Activated CD4-positive, alpha-beta memory T cell treated with anti-CD3 and anti-CD28 coated beads, Interleukin-2, amount 10 ng/mL, durations not matched to agents 7 days and 5 days (primary cell): ENCODE data around the gene PFN1. TPM values are rescaled to one million over a fixed set of nuclear protein-coding genes. Genes with fewer than 3 reads are reported as not detected.
A peak's percentile ranks its signal among the peaks of the same experiment; 100 is the strongest.

Source experiments
- CTCF ChIA-PET: fragments of 350-600 bp; sonication (Branson Sonifier 250); formaldehyde crosslinking; loops from one replicate; lab custom pipeline; 2021; ENCODE audit warnings: antibody characterized with exemption, inconsistent platforms; lab: Charles Lee
- POLR2A ChIA-PET: fragments of 350-600 bp; sonication (Branson Sonifier 250); formaldehyde crosslinking; loops from one replicate; lab custom pipeline; 2021; ENCODE audit warnings: antibody characterized with exemption; lab: Charles Lee
- DNase-seq: peaks from one replicate; pipeline ENCODE4 v3.0.0-alpha.2; 2020
- H3K27ac Mint-ChIP-seq: one replicate; pipeline ENCODE4 v1.8.0; 2021; ENCODE audit warnings: mild to moderate bottlenecking, mixed read lengths
- H3K27me3 Mint-ChIP-seq: one replicate; pipeline ENCODE4 v1.8.0; 2021; ENCODE audit warnings: mixed read lengths
- H3K36me3 Mint-ChIP-seq: one replicate; pipeline ENCODE4 v1.8.0; 2021; ENCODE audit warnings: low read depth, mixed read lengths
- H3K4me1 Mint-ChIP-seq: one replicate; pipeline ENCODE4 v1.8.0; 2021; ENCODE audit warnings: mixed read lengths
- H3K4me3 Mint-ChIP-seq: one replicate; pipeline ENCODE4 v1.8.0; 2021; ENCODE audit warnings: mild to moderate bottlenecking, mixed read lengths
- H3K9me3 Mint-ChIP-seq: one replicate; pipeline ENCODE4 v1.8.0; 2021; ENCODE audit warnings: mixed read lengths
- total RNA-seq, 2 experiments: library from RNA; stranded (reverse); gene quantifications; one replicate each; pipeline ENCODE4 v1.2.3, GENCODE V29; 2021

Gene PFN1
- total RNA-seq, 2 experiments from 2014 or later: 2,149 to 2,220 TPM

DNA sequence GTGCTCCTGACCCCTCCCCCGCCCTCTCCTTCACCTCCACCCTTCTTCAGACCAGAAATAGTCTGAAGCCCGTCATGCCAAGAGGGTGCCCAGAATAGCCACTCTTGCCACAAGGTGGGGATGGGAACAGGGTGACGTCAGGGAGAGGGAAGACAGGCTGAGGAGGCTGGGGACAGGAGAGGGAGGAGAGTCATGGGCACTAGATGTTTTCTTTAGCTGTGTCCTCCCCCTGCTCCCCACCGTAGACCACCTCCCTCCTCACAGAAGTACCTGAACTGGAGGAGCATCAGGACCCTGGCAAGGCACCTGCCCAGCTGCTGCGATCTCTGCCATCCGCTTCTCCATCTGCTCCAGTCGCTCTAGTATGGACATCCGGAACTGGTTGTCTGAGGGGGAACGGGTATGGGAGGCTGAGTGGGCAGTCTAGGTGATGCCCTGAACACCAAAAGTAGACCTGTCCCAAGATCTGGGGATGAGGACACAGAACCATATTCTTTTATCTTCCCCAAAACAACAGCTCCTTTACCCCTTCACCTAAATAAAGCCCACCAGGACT is 25.9 kb upstream of the PFN1 start:
- H3K27ac Mint-ChIP-seq: no peak overlapping the region
- POLR2A ChIA-PET: interaction anchor here (0.6 to 15.5 kb wide), 3 partner anchors 14 to 38 kb away, joined by 3 to 711 read pairs (median 78); partner anchors contain the start of genes CAMTA2, ENO3, PFN1 and RNF167
- H3K27me3 Mint-ChIP-seq: no peaks in the 10 kb centered on the region
- H3K9me3 Mint-ChIP-seq: no peaks in the 10 kb centered on the region
- CTCF ChIA-PET: no interaction called here
- no peak for DNase-seq
- no peak overlapping the region for H3K4me3 Mint-ChIP-seq
- peaks cover 62% of the 10 kb centered on the region for H3K36me3 Mint-ChIP-seq
- H3K4me1 Mint-ChIP-seq: peaks cover 14% of the 10 kb centered on the region

DNA sequence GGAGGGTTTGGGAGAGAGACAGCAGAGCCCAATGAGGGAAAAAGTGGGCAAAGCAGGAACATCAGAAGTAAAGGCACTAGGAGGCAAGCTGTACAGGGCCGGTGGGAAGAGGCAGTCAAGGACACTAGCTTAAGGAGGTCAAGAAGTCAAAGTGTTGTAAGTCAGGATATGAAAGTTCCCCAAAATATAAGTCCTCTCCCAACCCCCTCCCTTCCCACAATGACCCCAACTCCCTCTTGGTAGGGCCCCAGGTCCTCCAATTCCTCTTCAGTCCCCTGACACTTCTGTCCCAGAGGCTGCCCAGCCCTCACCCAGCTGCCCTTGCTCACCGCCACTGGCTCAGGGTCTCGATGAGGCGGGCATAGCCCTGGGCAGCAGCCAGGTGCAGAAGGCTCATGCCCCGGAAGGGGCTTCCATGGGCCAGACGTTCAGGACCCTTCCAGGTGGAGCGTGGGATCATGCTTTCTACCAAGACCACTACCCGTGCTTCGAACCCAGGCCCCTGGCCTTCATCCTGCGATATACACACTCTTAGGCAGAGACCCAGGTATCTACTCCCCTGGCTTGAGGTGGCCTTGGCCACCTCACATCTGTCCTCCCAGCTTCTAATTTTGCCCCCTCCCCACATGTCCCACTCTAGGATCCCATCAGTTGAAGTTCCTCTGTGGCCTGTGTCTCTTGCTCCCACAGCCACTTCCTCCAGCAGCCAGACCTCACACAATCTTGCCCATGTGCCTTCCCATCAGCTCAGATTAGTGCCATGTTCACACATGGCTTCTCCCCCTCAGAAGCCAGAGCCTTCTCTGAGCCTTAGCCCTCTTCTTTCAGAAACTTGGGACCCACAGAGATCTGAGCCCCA is 25.2 kb upstream of the PFN1 start:
- POLR2A ChIA-PET: interaction anchor here (0.6 to 15.5 kb wide), 3 partner anchors 14 to 37 kb away, joined by 3 to 711 read pairs (median 78); partner anchors contain the start of genes CAMTA2, ENO3, PFN1 and RNF167
- H3K36me3 Mint-ChIP-seq: peaks cover 56% of the 10 kb centered on the region
- H3K27me3 Mint-ChIP-seq: no peaks in the 10 kb centered on the region
- H3K4me3 Mint-ChIP-seq: no peak overlapping the region
- no peaks in the 10 kb centered on the region for H3K9me3 Mint-ChIP-seq
- CTCF ChIA-PET: no interaction called here
- H3K27ac Mint-ChIP-seq: no peak overlapping the region
- no peak for DNase-seq
- peaks cover 14% of the 10 kb centered on the region for H3K4me1 Mint-ChIP-seq

DNA sequence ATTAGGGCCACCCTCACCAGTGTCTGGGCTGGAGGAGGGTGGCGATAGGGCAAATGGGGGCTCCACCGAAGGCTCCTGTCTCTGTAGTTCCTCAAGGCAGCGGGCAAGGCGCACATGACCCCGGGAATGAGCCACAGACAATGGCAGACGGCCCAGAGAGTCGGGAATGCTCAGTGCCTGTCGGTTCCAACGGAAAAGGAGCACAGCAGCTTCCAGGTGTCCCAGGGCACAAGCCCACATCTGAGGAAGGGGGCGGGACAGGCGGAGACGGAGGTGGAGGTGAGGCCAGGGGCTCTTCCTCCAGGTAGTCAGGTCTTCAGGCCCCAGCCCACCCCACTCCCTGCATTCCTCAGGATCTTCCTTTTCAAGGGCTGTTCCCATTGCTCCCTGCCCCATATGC is 24.4 kb upstream of the PFN1 start:
- Mint-ChIP-seq H3K27me3 (no peaks in the 10 kb centered on the region), H3K27ac (no peak overlapping the region)

DNA sequence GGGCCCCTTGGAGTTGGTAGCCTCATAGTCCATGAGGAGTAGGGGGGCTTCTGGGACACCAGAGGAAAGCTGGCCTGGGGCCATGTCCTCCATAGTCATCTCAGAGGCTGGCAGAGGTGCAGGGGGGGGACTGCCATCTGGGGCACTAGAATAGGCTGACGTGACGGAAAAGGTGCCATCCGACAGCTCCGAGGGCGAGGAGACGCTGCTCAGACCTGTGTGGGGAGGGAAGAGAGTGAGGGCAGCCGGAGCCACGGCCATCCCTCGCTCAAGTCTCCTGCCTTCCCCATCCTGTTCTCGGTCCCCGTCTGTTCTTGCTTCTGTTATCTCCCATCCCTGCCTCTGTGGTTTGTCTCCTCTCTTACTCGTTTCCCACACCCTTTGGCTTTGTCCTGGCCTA is 24.0 kb upstream of the PFN1 start:
- DNase-seq: no peak
- Mint-ChIP-seq H3K9me3 (no peaks in the 10 kb centered on the region), H3K4me1 (peaks cover 14% of the 10 kb centered on the region), H3K27ac (no peak overlapping the region), H3K4me3 (no peak overlapping the region), H3K27me3 (no peaks in the 10 kb centered on the region), H3K36me3 (peaks cover 46% of the 10 kb centered on the region)
- ChIA-PET POLR2A (interaction anchor here (8.6 to 15.5 kb wide), 2 partner anchors 16 to 24 kb away, joined by 78 to 711 read pairs; partner anchors contain the start of genes CAMTA2, ENO3, PFN1 and RNF167), CTCF (no interaction called here)

More for the DNA sequence above, 24.4 kb upstream of the PFN1 start:
- peaks cover 14% of the 10 kb centered on the region for H3K4me1 Mint-ChIP-seq
- DNase-seq: no peak
- no peaks in the 10 kb centered on the region for H3K9me3 Mint-ChIP-seq
- H3K4me3 Mint-ChIP-seq: no peak overlapping the region
- POLR2A ChIA-PET: interaction anchor here (8.6 to 15.5 kb wide), 2 partner anchors 15 to 25 kb away, joined by 78 to 711 read pairs; partner anchors contain the start of genes CAMTA2, ENO3, PFN1 and RNF167
- H3K36me3 Mint-ChIP-seq: peaks cover 50% of the 10 kb centered on the region
- CTCF ChIA-PET: no interaction called here

DNA sequence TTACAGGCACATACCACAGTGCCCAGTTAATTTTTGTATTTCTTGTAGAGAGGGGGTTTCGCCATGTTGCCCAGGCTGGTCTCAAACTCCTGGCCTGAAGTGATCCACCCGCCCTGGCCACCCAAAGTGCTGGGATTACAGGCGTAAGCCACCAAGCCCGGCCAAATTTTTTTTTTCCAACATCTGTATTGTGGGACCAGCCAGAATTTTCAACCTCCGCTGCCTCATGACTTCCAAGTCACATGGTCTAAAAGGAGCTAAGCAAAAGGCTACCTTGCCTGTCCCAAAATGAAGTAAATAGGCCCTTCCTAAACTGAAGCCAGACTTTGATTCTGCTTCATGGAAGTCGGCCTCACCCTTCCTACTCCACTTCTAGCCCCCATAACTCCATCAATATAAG is 23.5 kb upstream of the PFN1 start:
- H3K4me3 Mint-ChIP-seq: no peak overlapping the region
- H3K36me3 Mint-ChIP-seq: peaks cover 41% of the 10 kb centered on the region
- CTCF ChIA-PET: interaction anchor here (1.2 to 1.7 kb wide), 3 partner anchors 8 to 90 kb away, joined by 4 to 9 read pairs (median 5); partner anchors contain the start of gene CAMTA2
- H3K4me1 Mint-ChIP-seq: peaks cover 14% of the 10 kb centered on the region
- POLR2A ChIA-PET: interaction anchor here (1.5 to 15.5 kb wide), 3 partner anchors 8 to 24 kb away, joined by 8 to 711 read pairs (median 78); partner anchors contain the start of genes CAMTA2, ENO3, PFN1 and RNF167
- no peaks in the 10 kb centered on the region for H3K27me3 Mint-ChIP-seq
- no peaks in the 10 kb centered on the region for H3K9me3 Mint-ChIP-seq
- DNase-seq: no peak
- no peak overlapping the region for H3K27ac Mint-ChIP-seq

DNA sequence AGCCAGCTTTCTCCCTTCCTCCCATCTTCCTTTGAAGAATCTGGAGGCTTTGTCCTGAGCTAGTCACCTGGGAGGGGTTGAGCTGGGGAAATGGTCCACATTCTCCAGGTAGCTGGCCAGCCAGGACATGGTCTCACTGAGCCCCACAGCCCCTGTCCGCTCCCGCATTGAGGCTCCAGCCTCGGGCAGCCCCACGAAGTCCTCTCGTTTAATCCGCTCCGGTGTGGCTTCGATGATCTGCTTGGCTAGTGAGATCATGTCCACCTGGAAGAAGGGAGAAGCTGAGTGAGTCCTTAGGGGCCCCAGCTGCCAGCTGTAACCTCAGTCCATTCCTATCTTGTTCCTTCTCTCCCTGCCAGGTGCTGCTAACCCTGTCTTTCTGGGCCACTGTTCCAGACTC is 21.9 kb upstream of the PFN1 start:
- Mint-ChIP-seq H3K27ac (peak overlapping the region; percentile 62), H3K27me3 (no peaks in the 10 kb centered on the region), H3K4me1 (peaks cover 25% of the 10 kb centered on the region), H3K36me3 (peaks cover 44% of the 10 kb centered on the region), H3K9me3 (no peaks in the 10 kb centered on the region), H3K4me3 (no peak overlapping the region)
- no peak for DNase-seq
- ChIA-PET CTCF (interaction anchor here (1.0 to 1.7 kb wide), 5 partner anchors 11 to 92 kb away, joined by 3 to 9 read pairs (median 4); partner anchors contain the start of genes CAMTA2 and CHRNE), POLR2A (interaction anchor here (0.8 to 15.5 kb wide), 6 partner anchors 10 to 53 kb away, joined by 4 to 711 read pairs (median 24); partner anchors contain the start of genes CAMTA2, ENO3, INCA1 and KIF1C)

DNA sequence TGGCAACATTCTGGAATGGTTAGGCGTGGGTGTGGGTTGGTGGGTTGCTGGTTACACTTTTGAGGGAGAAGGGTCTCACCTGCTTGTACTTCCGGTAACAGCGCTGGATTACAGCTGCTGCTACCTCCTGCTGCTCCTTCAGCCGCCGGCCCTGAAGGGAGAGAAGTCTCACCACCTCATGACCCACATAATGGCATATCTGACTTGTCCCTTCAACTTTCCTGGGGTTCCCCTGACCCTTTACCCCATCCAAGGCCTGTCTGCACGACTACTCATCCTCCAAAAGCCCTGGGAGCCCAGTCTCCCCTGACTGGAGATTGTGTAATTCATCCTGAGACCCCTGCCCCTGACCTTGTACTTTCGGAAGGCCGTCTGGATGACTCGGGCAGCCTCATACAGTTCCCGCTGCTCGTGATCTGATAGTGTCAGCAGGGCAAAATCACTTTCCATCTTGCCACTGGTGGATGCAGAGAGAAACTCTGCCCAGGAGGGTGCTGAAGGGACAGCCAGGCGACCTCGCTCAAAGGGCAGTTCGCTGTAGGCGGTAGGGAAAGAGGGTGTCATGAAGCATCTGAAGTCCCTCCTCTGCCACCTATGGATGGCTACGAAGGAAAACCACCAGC is 21.3 kb upstream of the PFN1 start:
- no peak overlapping the region for H3K4me3 Mint-ChIP-seq
- peaks cover 27% of the 10 kb centered on the region for H3K4me1 Mint-ChIP-seq
- peaks cover 42% of the 10 kb centered on the region for H3K36me3 Mint-ChIP-seq
- H3K9me3 Mint-ChIP-seq: no peaks in the 10 kb centered on the region
- no peak overlapping the region for H3K27ac Mint-ChIP-seq
- ChIA-PET POLR2A (interaction anchor here (0.8 to 15.5 kb wide), 9 partner anchors 11 to 65 kb away, joined by 3 to 711 read pairs (median 8); partner anchors contain the start of genes CAMTA2, ENO3, INCA1 and KIF1C), CTCF (interaction anchor here (0.9 to 1.8 kb wide), 5 partner anchors 10 to 92 kb away, joined by 3 to 6 read pairs (median 4); partner anchors contain the start of genes PFN1, RNF167 and SLC25A11)
- no peaks in the 10 kb centered on the region for H3K27me3 Mint-ChIP-seq
- no peak for DNase-seq

DNA sequence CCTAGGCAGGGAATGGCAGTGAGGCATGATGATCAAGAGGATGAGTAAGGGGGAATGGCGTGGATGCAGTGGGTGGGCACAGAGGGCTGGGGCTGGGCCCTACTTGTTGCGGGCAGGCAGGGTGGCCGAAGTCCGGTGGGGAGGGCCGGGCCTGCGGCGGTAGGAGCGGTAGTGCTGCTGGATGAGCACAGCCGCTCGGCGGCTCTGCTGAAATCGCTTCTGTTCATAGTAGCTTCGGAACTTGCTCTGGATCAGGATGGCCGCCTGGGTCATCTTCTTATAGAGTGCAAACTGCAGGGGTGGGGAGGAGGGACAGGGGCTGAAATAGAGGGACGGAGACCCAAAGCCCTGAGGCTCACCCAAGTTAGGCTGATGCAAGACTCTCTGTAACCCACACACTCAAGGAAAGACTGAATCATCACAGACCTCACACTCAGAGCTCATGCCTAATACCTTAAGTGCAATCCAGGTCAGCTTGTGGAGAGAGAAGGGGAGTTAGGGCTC is 20.8 kb upstream of the PFN1 start:
- peaks cover 25% of the 10 kb centered on the region for H3K4me1 Mint-ChIP-seq
- POLR2A ChIA-PET: interaction anchor here (1.1 to 15.5 kb wide), 9 partner anchors 11 to 66 kb away, joined by 3 to 711 read pairs (median 8); partner anchors contain the start of genes CAMTA2, ENO3, INCA1 and KIF1C
- CTCF ChIA-PET: interaction anchor here (0.9 to 1.8 kb wide), 4 partner anchors 10 to 93 kb away, joined by 4 to 6 read pairs (median 4); partner anchors contain the start of genes PFN1, RNF167 and SLC25A11
- H3K27ac Mint-ChIP-seq: no peak overlapping the region
- no peak overlapping the region for H3K4me3 Mint-ChIP-seq
- H3K27me3 Mint-ChIP-seq: no peaks in the 10 kb centered on the region
- peak; percentile 57 for DNase-seq
- no peaks in the 10 kb centered on the region for H3K9me3 Mint-ChIP-seq
- peaks cover 38% of the 10 kb centered on the region for H3K36me3 Mint-ChIP-seq

DNA sequence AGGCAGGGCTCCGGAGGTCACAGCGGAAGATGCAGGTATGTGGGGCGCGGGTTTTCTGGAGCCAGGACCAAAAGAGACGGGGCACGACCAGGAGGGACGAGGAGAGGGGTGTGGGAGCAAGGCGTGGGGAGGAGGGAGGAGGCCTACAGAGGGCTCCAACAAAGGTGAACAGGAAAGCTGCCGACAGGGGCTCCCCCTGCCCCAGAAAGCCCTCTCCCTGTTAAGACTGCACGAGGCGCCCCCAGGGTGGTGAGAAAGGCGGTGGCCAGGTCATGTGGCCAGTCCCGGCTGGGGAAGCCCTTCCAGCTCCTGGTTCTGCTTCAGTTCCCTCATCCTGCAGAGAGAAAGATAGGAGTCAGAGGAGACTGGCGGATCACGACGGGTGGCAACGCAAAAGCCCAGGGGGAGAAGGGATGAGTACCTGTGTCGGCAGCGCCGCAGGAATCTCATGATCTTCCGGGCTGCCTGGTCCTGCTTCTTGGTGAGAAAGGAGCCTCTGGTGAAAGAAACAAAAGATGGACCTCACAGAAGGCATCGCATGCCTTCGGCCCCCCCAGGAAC is 20.2 kb upstream of the PFN1 start:
- DNase-seq: no peak
- Mint-ChIP-seq H3K27ac (no peak overlapping the region), H3K27me3 (no peaks in the 10 kb centered on the region), H3K36me3 (peaks cover 34% of the 10 kb centered on the region), H3K4me3 (no peak overlapping the region), H3K4me1 (peaks cover 23% of the 10 kb centered on the region), H3K9me3 (no peaks in the 10 kb centered on the region)
- ChIA-PET CTCF (interaction anchor here (1.0 to 2.4 kb wide), 7 partner anchors 9 to 94 kb away, joined by 4 to 22 read pairs (median 6); partner anchors contain the start of genes CAMTA2, INCA1, KIF1C and PFN1), POLR2A (interaction anchor here (1.1 to 15.5 kb wide), 9 partner anchors 12 to 825 kb away, joined by 3 to 711 read pairs (median 8); partner anchors contain the start of genes CAMTA2, ENO3, INCA1 and KIF1C)

DNA sequence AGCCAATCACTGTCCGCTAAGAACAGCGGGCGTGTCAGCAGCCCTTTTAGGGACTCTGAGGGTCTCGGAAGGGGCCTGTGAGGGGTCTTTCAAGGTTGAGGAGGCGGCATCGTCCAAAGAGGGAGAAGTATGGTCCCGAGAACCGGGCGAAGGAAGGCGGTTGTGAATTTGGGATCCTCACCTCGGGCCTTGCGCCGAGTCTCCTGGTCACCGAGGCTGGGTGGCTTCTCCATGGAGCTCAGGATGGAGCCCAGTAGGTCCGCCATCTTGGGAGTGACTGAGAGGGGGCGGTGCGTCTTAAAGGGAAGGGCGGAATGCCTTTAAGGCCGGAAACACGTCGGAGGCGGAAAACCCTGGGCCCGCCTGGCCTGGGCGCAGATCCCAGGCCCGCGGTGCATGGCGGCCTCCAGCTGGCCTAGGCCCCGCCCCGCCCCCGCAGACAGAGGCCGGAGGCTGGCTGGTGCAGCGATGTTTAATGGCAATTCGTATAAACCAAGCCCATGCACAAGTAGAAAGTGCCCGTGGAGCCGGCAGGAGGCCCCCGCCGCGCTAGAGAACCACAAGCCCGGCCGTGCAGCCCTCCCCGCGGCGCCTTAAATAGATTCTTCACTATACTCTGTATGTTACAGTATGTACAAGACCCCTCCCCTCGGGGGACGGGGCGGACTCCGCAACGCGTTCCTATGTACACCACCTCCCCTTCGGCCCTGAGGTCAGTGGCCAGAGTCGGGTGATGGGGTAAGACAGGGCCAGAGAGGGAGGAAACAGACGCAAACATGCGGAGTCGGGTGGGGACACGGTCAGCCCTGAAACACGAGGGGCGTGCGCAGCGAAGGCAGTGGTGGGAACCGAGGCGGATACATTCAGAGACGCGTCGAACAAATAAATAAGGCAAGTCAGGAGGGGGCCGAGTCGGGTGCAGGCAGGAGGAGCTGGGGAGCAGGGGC is 19.5 kb upstream of the PFN1 start, which contains the start of gene SPAG7:
Gene SPAG7, minus strand, starts transcription at position 279 of the 947 bp plus-strand sequence. Its CDS starts 13 bp downstream, at position 266.
- Mint-ChIP-seq H3K9me3 (no peaks in the 10 kb centered on the region), H3K4me3 (no peak within 1 kb of the TSS), H3K27ac (no peak within 1 kb of the TSS), H3K36me3 (peaks cover 32% of the 10 kb centered on the region), H3K27me3 (no peaks in the 10 kb centered on the region), H3K4me1 (peaks cover 25% of the 10 kb centered on the region)
- ChIA-PET POLR2A (interaction anchor here (0.8 to 15.5 kb wide), 16 partner anchors 12 to 824 kb away, joined by 3 to 711 read pairs (median 4); partner anchors contain the start of genes CAMTA2, CHRNE, ENO3 and INCA1), CTCF (interaction anchor here (0.6 to 2.4 kb wide), 21 partner anchors 9 to 471 kb away, joined by 3 to 22 read pairs (median 5); partner anchors contain the start of genes C1QBP, CAMTA2, CHRNE and ENO3)
- DNase-seq: peak; percentile 95
